CD4-positive, alpha-beta T cell (primary cell): ENCODE results near the gene SPDYE17. TPM values are rescaled to one million over a fixed set of nuclear protein-coding genes. Genes with fewer than 3 reads are reported as not detected.
"Not testable (repeated sequence)": the region's sequence is repeated elsewhere in the genome, so short reads cannot be mapped to it uniquely, and the experiment has no call there.

Experiments
- ATAC-seq: fragments of 200-7000 bp; cut with Tn5 transposase; one replicate; pipeline ENCODE4 v1.10.0; 2022; ENCODE audit warnings: mild to moderate bottlenecking; ENCODE audit not compliant: poor library complexity
- CTCF ChIA-PET: fragments of 350-600 bp; sonication (Branson Sonifier 250); formaldehyde crosslinking; loops from one replicate; lab custom pipeline; 2021; ENCODE audit warnings: antibody characterized with exemption, inconsistent platforms; lab: Charles Lee
- POLR2A ChIA-PET: fragments of 350-600 bp; sonication (Branson Sonifier 250); formaldehyde crosslinking; loops from one replicate; lab custom pipeline; 2021; ENCODE audit warnings: antibody characterized with exemption, inconsistent platforms; lab: Charles Lee
- DNase-seq, 14 experiments: peaks; one replicate each; pipeline ENCODE4 v3.0.0-alpha.2; 2013 to 2020; ENCODE audit warnings: mixed read lengths in 2 of 14
- H3K27ac ChIP-seq, 2 donors: one replicate each; pipeline versions ENCODE4 v1.5.1 to v1.7.0; 2013; ENCODE audit warnings: low read length in 2 of 2, low read depth in 1 of 2, mild to moderate bottlenecking in 1 of 2
- H3K27me3 ChIP-seq, 2 experiments: 1 replicate in 1 of 2; 2 replicates in 1 of 2; pipeline versions ENCODE4 v1.6.1 to v1.7.0; 2013; ENCODE audit warnings: low read length in 2 of 2, control low read depth in 1 of 2, mild to moderate bottlenecking in 1 of 2, moderate library complexity in 1 of 2; ENCODE audit not compliant: insufficient read depth in 2 of 2, control insufficient read depth in 1 of 2
- H3K36me3 ChIP-seq: one replicate; pipeline ENCODE4 v1.6.1; 2013; ENCODE audit warnings: low read length, control low read depth; ENCODE audit not compliant: insufficient read depth
- H3K4me1 ChIP-seq: one replicate; pipeline ENCODE4 v1.6.1; 2013; ENCODE audit warnings: low read length, control low read depth; ENCODE audit not compliant: insufficient read depth
- H3K4me3 ChIP-seq: one replicate; pipeline ENCODE4 v1.5.1; 2013; ENCODE audit warnings: mild to moderate bottlenecking, low read length, moderate library complexity
- H3K9me3 ChIP-seq, 2 experiments: 1 replicate in 1 of 2; 2 replicates in 1 of 2; pipeline versions ENCODE4 v1.6.1 to v1.7.0; 2013; ENCODE audit warnings: low read length in 2 of 2, mild to moderate bottlenecking in 2 of 2, control low read depth in 1 of 2, moderate library complexity in 1 of 2; ENCODE audit not compliant: control insufficient read depth in 1 of 2, insufficient read depth in 1 of 2
- H3K27ac Mint-ChIP-seq: one replicate; pipeline ENCODE4 v1.8.0; 2020; ENCODE audit warnings: mixed read lengths
- H3K27me3 Mint-ChIP-seq: one replicate; pipeline ENCODE4 v1.8.0; 2021; ENCODE audit warnings: mixed read lengths
- H3K36me3 Mint-ChIP-seq: one replicate; pipeline ENCODE4 v1.8.0; 2021; ENCODE audit warnings: low read depth, mixed read lengths
- H3K4me1 Mint-ChIP-seq: one replicate; pipeline ENCODE4 v1.8.0; 2021; ENCODE audit warnings: low read depth, mixed read lengths
- H3K4me3 Mint-ChIP-seq: one replicate; pipeline ENCODE4 v1.8.0; 2020; ENCODE audit warnings: mild to moderate bottlenecking, mixed read lengths
- H3K9me3 Mint-ChIP-seq: one replicate; pipeline ENCODE4 v1.8.0; 2020; ENCODE audit warnings: mixed read lengths
- intact Hi-C, 2 experiments: fragments of 100-400 bp; cut with DNase I in 1 of 2; cut with micrococcal nuclease in 1 of 2; formaldehyde crosslinking; loops; one replicate each; pipeline versions ENCODE4 v1.15.1 to v1.9.0; 2023 to 2025; cut with DNase I, micrococcal nuclease
- total RNA-seq, 174 experiments: library from RNA in 2 of 174; stranded (reverse) in 2 of 174; gene quantifications; one replicate each; pipeline ENCODE4 v1.2.3 and lab custom pipeline; 2021 to 2026

Gene SPDYE17
- total RNA-seq, 2 experiments from 2014 or later = not detected

DNA sequence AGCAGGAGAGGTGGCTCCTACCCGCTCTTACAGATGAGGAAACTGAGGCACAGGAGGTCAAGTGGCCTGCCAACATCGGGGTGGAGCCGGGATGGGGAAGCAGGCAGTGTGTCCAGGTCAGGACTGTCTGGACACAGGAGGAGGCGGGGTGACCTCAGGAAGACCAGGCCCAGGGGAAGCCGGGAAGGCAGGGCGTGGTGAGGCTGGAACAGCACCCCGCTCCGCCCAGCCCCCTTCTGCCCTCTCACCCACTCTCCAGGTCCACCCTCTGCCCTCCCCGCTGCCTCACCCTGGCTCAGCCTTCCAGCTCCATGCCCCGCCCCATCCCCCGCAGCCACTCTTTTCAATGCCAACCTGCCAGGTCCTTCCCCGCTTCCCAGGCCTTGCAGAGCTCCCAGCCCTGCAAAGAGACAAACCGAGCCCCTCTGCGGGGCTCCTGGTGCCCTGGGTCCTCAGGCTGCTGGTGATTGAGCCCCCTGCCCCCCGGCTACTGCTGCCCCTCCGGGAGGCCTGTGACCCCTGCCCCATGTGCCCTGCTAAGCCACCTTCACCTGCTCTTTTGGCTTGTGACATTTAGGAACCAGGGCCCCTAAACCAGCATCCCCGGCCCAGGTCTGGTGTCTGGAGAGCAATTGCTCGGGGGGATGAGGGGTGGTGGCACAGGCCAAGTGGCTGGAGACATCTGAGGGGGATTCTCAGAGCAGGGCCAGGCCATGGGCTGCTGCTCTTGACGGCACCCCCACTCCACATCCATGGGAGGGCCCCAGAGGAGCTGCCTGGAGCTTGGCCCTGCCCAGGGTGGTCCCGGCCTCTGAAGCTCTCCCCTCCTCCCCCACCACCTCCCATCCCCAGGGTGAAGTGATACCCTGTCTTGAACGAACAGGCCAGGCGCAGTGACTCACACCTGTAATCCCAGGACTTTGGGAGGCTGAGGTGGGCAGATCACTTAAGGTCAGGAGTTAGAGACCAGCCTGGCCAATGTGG lies 25.7 kb downstream of the SPDYE17 start:
- H3K36me3 ChIP-seq, CTCF ChIA-PET, H3K9me3 Mint-ChIP-seq, ATAC-seq, H3K27me3 ChIP-seq, H3K4me1 ChIP-seq, POLR2A ChIA-PET, H3K27me3 Mint-ChIP-seq, H3K4me1 Mint-ChIP-seq, H3K9me3 ChIP-seq, H3K27ac Mint-ChIP-seq, H3K4me3 ChIP-seq, intact Hi-C loops, H3K27ac ChIP-seq, H3K4me3 Mint-ChIP-seq, H3K36me3 Mint-ChIP-seq: not testable (repeated sequence)
- peak in 2 of 14 experiments; percentile 5 to 24 for DNase-seq

DNA sequence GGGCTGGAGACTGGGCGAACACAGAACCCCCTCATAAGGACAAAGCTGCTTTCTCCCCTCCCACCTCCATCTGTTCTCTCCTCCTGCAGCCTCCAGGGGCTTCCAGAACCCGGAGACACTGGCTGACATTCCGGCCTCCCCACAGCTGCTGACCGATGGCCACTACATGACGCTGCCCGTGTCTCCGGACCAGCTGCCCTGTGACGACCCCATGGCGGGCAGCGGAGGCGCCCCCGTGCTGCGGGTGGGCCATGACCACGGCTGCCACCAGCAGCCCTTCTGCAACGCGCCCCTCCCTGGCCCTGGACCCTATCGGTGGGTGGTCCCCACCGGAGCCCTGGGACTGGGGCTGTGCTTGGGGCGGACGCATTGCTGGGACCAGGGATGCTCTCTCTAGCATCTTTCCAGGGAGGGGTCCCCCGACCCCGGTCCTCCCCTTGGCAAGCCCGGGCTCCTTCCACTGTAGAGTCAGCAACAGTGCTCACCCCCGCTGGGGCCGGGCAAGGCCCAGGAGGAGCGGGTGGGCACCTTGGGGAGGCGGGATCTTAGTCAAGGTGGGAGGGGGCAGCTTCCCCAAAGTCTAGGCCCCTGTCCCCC lies 26.6 kb downstream of the SPDYE17 start:
- intact Hi-C loops, H3K4me1 Mint-ChIP-seq, H3K27me3 ChIP-seq, H3K36me3 Mint-ChIP-seq, ATAC-seq, H3K9me3 ChIP-seq, H3K27ac Mint-ChIP-seq, H3K4me3 ChIP-seq, H3K27ac ChIP-seq, POLR2A ChIA-PET, H3K36me3 ChIP-seq, CTCF ChIA-PET, H3K4me1 ChIP-seq, H3K4me3 Mint-ChIP-seq, H3K27me3 Mint-ChIP-seq, H3K9me3 Mint-ChIP-seq: not testable (repeated sequence)
- DNase-seq = peak in 2 of 14 experiments; percentile 7 to 15

DNA sequence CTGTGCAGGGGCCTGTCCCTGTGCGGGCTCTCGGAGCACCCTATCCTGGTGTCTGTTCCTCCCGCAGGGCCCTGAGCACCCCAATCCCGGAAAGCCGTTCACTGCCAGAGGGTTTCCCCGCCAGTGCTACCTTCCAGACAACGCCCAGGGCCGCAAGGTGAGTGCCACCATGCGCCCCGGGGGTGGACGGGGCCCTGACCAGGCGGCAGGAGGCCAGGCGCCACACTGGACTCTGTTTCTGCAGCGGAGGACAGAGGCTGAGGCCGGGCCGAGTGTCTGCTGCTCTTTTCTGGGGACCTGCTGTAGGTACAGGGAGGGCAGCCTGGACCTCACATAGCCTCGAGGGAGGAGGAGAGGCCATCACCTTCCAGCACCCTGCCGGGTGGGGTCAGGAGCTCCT lies 28.0 kb downstream of the SPDYE17 start:
- H3K4me3 Mint-ChIP-seq, POLR2A ChIA-PET, H3K27me3 Mint-ChIP-seq, ATAC-seq, H3K27me3 ChIP-seq, intact Hi-C loops, H3K4me1 Mint-ChIP-seq, H3K36me3 ChIP-seq, H3K9me3 Mint-ChIP-seq, H3K9me3 ChIP-seq, H3K27ac ChIP-seq, H3K36me3 Mint-ChIP-seq, CTCF ChIA-PET, H3K4me1 ChIP-seq, H3K4me3 ChIP-seq, H3K27ac Mint-ChIP-seq: not testable (repeated sequence)
- DNase-seq = peak in 2 of 14 experiments; percentile 2 to 11

DNA sequence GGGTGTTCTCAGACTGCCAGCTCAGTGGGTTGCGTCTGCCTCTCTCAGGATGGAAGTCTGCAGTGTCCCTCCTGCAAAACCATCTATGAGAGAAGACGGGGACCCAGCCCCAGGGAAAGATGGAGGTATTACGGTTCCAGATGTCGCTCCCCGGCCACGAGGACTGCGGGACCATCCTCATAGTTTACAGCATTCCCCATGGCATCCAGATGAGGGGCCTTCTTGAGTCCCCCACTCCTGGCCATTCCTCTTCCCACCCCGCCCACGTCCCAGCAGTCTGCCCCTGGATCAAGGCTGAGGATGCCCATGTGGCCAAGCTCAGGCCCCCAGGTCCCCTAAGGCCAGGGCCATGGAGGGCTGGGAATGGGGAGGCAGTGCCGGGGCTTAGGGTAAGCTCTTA lies 28.9 kb downstream of the SPDYE17 start:
- H3K27ac ChIP-seq, CTCF ChIA-PET, H3K36me3 ChIP-seq, H3K4me1 ChIP-seq, H3K27me3 Mint-ChIP-seq, H3K4me3 Mint-ChIP-seq, intact Hi-C loops, H3K9me3 ChIP-seq, H3K4me3 ChIP-seq, ATAC-seq, H3K4me1 Mint-ChIP-seq, H3K27ac Mint-ChIP-seq, H3K27me3 ChIP-seq, H3K9me3 Mint-ChIP-seq, POLR2A ChIA-PET, H3K36me3 Mint-ChIP-seq: not testable (repeated sequence)
- peak in 2 of 14 experiments; percentile 5 to 27 for DNase-seq

DNA sequence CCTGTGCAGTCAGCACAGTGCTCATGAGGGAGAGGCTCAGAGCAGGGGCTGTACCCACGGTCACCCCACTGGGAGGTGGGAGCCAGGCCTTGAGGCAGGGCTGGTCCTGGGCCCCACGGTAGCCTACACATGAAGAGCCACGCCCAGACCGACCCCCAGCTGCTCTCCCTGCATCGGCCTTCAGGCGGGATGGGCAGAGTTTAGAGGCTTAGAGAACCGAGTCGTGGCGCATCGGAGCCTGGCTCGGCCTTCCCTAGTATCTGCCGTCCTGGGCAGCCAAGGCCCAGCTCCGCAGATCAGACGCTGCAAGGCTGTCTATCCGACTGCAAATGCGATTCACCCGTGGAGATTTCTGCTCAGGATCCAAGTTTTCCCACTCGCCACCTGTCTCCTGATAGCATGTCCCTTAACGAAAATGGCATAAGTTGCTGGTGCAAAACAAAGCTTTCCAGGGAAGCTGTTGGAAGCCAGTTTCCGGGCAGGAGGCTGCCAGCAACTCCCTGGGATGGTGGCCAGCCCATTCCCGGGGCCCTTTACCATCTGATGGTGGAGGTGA lies 29.4 kb downstream of the SPDYE17 start:
- H3K36me3 Mint-ChIP-seq, intact Hi-C loops, POLR2A ChIA-PET, CTCF ChIA-PET, H3K4me3 Mint-ChIP-seq, H3K27ac Mint-ChIP-seq, ATAC-seq, H3K27me3 ChIP-seq, H3K4me3 ChIP-seq, H3K27me3 Mint-ChIP-seq, H3K4me1 Mint-ChIP-seq, H3K9me3 ChIP-seq, H3K36me3 ChIP-seq, H3K9me3 Mint-ChIP-seq, H3K27ac ChIP-seq: not testable (repeated sequence)
- H3K4me1 ChIP-seq = peaks cover 11% of the 10 kb centered on the region
- DNase-seq = peak in 2 of 14 experiments; percentile 8 to 16

DNA sequence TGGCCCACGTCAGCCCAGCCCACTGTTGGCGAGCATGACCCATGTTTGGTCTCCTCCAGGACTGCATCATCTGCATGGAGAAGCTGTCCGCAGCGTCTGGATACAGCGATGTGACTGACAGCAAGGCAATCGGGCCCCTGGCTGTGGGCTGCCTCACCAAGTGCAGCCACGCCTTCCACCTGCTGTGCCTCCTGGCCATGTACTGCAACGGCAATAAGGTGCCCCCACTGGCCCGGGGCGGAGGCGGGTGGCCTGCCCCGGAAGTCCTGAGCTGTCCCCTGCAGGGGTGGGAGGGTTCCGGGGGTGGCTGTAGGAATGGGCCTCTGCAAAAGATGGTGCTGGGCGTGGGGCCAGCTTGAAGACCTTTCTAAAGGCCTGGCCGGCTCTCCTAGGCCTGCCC lies 30.1 kb downstream of the SPDYE17 start:
- POLR2A ChIA-PET = not testable (repeated sequence)

More for the DNA sequence above, 30.1 kb downstream of the SPDYE17 start:
- peak in 1 of 14 experiments; percentile 26 for DNase-seq
- ATAC-seq, H3K4me3 Mint-ChIP-seq, H3K27me3 Mint-ChIP-seq, intact Hi-C loops, H3K4me1 Mint-ChIP-seq, H3K4me3 ChIP-seq, H3K27ac Mint-ChIP-seq, H3K27ac ChIP-seq, H3K9me3 ChIP-seq, H3K36me3 Mint-ChIP-seq, H3K27me3 ChIP-seq, H3K9me3 Mint-ChIP-seq, CTCF ChIA-PET, H3K36me3 ChIP-seq: not testable (repeated sequence)
- peaks cover 17% of the 10 kb centered on the region for H3K4me1 ChIP-seq
